ENCODE data around the gene ZNF695. TPM values are rescaled to one million over a fixed set of nuclear protein-coding genes. Genes with fewer than 3 reads are reported as not detected.

The ZNF695 gene
- 1.2 and 2.8 TPM in 2 replicates for total RNA-seq

GRCh38 chr1:247007511-247008405 is at the start of gene ZNF695:
Gene ZNF695 (minus strand): TSS chr1:247008057. CDS start chr1:247007908, 149 bp downstream.

Other genes starting within 250 kb of the ZNF695 start
- gene AHCTF1, start 76.1 kb downstream of the ZNF695 start, total RNA-seq = 33.1 and 36.3 TPM in 2 replicates
- gene ZNF670, start 70.8 kb upstream of the ZNF695 start, total RNA-seq = 5.2 and 6.6 TPM in 2 replicates
- gene ZNF669, start 96.3 kb upstream of the ZNF695 start, total RNA-seq = 9.1 and 10.6 TPM in 2 replicates
- 41.3 and 49.7 TPM in 2 replicates for gene ZNF124, start 164.0 kb upstream of the ZNF695 start, total RNA-seq
- not detected in 2 replicates for gene VN1R5, start 248.0 kb upstream of the ZNF695 start, total RNA-seq

Measured in articular chondrocyte of knee joint (primary cell).